GM18861 (cell line): ENCODE data around the gene CYTH4.

Experiments used
- ATAC-seq: cut with Tn5 transposase; IDR thresholded peaks from one replicate; pipeline ENCODE4 v1.9.1; 2021; ENCODE audit not compliant: unreplicated experiment

Gene CYTH4

DNA sequence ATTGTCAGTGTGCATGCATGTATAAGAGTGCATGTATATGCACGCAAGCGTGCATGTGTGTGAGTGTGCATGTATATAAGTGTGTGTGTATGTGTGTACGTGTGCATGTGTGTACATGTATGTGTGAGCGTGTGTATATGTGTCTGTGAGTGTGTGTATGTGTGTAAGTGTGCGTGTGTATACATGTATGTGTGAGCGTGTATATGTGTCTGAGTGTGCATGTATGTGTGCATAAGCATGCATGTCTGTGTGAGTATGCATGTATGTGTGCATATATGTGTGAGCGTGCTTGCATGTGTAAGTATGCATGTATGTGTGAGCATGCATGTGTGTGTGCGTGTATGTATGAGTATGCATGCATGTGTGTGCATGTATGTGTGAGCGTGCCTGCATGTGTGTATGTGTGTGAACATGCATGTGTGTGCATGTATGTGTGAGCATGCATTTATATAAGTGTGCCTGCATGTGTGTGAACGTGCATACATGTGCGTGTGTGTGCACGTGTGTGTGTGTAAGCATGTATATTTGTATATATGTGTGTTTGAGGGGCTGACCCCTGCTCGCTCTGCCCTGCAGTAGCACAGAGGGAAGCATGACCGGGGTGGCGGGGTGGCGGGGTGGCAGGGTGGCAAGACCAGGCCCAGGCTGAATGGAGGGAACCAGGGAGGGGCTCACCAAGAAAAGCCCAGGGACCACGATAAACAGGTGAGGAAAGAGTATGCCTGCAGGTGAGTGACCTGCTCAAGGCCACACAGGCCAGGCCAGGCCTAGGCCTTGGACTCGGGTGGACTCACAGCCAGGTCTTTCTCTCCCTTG is 26.3 kb downstream of the CYTH4 start:
- ATAC-seq = no peak

DNA sequence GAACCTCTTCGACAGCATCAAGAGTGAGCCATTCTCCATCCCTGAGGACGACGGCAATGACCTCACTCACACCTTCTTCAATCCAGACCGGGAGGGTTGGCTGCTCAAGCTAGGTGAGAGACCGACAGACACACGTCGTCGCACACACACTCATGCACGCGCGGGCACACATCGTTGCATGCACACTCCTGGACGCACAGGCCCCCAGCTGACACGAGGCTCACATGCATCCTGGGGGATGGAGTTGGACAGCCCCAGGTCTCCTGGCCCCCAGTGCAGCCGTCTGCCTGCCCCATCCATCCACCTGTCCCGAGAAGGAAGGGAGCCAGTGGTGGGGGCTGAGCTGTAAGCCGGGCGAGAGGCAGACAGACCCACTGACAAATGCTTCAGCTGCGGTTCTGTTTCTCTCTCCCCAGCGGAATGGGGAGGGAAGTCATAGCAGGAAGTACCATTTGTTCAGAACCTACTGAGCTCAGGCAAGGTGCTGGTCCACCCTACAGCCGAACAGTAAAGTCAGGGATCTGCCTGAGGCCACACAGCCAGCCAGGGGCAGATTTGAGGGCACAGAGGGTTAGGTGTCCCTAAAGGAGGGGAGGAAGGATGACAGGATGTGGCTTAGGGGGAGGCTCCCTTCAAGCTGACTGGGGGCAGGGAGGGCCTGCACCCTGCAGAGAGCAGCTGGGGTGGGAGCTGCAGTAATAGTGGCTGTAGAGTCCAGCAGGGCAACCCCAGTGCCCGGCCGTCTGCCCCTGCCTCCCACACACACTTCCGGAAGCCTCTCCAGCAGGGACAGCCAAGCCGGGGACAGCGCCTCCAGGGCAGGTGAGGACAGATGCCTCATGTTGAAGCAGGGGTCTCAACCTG is 27.1 kb downstream of the CYTH4 start:
- ATAC-seq = no peak

DNA sequence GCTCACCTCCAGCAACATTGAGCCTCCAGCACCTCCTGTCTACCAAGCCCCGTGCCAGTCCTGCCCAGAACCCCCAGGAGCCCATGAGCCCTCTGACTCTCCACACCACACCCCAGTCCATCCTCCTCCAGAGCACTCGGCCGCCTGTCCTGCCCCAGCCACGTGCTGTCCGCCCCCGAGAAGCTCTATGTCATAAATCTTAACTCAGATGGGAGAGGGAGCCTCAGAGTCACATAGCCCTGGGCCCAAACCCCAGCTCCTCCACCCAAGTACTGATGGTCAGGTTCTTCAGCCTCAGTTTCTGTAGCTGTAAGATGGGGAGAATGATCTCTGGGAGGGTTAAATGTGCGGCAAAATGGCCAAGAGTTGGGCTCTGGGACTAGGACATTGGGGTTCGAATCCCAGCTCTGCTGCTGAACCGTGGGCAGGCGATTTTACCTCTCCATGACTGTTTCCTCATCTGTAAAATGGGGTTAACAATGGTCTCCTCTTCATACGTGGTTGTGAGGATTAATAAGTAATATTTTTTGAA is 27.8 kb downstream of the CYTH4 start:
- ATAC-seq = no peak

DNA sequence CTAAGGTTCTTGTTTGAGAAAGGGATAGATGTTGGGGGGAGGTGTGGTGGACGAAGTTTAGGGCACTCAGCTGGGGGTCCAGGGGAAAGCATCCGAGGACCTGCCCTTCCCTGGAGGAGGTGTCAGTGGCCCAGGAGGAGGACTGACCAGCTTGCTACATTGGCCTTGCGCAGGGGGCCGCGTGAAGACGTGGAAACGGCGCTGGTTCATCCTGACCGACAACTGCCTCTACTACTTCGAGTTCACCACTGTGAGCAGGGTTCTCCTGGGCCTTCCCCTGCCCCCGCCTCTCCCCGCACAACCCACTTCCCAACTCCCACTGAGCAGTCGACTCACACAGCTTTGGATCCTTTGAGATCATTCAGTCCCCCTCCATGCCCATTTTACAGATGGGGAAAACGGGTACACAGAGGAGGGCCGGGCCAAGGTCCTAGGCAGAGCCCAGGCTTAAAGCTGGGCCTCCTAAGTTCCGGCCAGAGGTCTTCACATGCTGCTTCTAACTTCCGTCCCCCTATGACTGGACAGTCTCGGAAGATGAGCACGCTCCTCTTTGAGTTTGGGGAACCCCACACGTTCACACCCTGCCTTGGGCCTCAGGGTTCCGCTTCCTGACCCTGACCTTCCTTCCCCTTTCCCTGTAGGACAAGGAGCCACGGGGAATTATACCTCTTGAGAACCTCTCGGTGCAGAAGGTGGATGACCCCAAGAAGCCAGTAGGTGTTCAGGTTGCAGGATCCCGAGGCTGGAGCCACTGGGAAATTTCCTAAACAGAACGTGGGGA is 28.7 kb downstream of the CYTH4 start:
- no peak for ATAC-seq

DNA sequence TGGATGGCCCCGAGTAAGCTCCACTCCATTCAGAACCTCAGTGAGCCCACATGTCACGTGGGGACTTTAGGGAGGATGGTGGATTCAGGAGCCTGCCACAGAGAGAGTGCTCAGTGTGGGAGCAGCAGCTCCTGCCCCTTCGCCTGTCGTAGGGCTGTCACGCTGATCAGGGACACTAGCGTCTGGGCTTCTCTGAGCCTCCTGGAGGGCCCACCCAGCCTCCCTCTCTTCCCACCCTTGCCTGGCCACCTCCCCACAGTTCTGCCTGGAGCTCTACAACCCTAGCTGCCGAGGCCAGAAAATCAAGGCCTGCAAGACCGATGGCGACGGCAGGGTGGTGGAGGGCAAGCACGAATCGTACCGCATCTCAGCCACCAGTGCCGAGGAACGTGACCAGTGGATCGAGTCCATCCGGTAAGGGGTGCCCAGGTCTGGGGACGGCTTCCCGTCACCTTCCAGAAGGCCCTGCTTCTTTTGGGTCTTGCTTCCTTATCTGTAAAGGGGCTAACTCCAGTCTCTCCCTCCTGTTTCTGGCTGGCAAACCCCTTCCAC is 29.5 kb downstream of the CYTH4 start:
- no peak for ATAC-seq

DNA sequence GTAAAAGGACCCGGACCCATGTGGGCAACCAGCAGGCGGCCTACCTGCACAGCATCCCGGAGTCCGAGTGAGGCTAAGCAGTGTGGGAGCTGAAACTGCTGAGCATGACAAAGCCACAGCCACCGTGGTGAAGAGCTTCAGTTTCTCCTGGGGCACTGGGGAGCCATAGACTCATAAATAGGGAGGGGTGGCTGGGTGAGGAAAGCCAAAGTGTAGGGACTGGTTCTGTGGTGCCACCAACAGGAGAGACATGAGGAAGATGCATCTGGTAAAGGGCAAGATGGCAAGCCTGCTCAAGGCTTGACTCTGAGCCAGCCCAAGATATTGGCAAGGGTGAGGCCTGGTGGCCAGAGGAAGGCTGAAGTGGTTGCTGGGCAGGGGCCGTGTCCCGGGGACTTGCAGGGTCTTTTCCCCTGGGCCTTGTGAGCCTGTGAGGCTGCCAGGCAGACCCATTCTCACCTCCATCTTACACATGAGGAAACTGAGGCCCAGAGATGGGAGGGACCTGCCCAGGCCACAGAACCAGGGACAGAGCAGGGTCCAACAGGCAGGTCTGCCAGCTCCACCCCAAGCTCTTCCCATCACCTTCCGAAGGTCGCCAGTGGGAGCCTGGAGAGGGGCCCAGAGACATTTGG is 30.4 kb downstream of the CYTH4 start:
- no peak for ATAC-seq

DNA sequence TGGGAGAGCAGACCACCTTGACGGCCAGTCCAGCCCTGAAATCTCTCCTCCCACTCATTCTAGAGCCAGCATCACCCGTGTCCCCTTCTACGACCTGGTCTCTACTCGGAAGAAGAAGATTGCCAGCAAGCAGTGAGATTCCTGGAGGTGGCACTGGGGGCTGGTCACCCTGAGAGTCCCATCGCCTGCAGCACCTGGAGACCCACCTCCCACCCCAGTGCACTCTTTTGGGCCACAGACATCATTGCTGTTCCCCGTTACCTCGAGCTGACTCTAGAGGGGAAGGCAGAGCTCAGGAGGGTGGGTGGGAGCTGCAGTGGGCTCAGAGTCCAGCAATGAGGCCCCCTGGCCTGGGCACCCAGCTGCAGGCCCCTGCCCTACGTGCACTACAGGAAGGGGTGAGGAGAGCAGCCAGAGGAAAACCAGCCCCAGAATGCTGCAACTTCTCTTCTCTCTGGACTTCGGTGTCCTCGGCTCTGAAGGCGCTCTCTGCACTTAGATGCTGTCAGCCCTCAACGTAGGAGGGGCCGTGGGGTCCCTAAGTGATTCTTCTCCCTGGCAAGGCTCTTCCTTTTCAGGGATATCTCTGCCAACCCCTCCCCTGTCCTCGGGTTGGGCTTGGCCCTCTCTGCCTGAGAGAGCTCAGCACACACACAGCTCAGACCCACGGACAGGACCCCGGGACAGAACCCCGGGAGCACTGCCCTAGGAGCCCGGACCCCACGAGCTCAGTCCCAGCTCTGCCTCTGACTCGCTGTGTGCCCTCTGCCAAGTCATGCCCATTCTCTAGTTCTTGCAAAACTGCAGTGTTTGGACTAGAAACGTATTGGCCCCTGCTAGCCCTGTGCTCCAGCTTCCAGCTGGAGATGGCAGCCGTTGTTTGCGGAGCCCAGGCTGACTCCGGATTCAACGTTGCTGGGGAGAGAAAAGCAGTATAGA is 31.3 kb downstream of the CYTH4 start:
- no peak for ATAC-seq

DNA sequence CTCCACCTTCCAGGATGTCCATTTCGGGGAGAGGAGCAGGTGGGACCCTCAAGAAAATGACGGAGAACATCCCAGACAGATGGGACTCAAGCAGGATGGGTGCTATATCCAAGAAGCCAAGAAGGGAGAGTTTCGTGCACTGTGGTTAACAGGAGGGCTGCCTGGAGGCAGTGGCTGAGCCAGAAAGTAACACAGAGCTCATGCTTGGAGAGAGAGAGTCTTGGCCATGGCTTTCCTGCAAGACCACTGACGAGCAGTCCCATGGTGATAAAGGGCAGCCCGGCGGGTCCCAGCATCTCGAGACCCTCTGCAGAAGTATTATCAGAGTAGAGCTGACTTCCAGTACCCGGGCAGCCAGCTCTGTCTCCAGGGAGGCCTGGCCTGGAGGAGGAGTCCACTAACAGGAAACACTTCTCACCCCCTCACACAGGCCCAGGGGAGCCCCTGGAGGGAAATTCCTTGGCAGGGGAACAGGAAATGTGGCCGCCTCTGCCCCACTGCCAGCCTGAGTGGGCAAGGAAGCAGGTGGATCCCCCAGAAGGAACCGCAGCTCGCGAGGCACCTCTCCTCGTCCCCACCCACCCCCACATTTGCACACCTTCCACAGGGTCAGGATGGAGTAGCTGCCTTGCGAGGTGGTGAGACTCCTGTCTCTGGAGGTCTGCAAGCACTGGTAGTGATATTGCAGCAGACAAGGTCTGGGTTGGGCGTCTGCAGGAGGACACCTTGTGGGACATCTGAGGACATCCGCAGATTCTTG is 32.2 kb downstream of the CYTH4 start:
- ATAC-seq = no peak

DNA sequence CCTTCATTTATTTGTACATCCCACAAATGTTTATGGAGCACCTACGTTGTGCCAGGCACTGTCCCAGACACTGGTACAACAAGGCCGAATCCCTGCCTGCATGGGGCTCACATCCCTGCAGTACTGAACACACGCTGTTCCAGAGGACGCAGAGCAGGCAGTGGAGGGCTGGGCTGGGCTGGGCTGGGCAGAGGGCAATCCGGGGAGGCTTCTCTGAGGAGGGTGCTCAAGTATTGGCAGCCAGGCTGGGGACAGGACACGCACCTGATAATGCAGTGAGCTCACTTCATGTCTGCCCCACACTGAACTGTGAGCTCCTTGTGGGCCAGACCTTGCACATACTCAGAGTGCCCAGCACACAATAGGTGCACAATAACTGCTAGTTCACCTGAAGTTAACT is 34.1 kb downstream of the CYTH4 start:
- no peak for ATAC-seq

DNA sequence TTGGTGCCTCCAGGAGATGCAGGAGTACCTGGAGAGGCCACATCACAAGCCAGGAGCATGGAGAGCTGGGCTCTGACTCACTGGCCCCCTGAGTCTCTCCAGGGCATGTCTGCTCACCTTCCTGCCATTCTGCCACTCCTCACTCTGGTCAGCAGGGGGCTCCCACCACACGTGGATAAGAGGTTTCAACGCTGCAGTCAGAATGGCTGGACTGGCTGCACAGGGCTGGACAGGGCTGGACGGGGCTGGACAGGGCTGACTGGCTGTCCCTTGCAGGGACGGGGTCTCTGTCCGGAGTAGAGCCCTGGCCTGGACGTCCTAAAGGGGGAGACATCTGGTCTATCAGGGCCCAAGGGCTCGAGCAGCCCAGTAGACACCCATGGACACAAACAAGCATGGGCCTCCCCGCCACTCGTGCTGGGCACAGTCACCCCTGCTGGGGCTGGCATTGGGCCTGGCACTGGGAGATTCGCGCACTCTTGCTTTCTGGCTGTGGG is 34.6 kb downstream of the CYTH4 start:
- ATAC-seq = no peak

DNA sequence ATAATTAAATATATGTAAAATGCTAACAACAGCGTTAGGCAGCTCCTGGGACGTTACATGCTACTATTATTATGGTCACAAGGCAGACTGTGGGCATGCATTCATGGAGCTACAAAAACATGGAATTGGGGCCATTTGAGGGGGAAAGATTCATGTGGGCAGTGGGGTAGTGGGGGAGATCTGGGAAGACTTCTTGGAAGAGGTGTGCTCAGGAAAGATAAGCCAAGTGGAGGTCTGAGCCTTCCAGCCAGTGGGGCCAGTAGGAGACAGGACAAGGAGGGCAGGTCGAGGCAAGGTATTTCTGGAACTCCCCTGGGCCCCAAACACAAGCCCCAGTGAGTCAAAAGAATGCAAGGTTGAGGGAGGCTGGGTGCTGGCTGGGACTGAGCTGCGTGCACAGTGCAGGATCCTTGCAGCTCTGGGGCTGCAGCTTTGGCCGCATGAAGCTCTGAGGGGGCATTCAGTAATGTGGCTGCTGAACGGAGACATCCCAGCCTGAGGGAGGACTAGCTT is 35.4 kb downstream of the CYTH4 start:
- no peak for ATAC-seq

DNA sequence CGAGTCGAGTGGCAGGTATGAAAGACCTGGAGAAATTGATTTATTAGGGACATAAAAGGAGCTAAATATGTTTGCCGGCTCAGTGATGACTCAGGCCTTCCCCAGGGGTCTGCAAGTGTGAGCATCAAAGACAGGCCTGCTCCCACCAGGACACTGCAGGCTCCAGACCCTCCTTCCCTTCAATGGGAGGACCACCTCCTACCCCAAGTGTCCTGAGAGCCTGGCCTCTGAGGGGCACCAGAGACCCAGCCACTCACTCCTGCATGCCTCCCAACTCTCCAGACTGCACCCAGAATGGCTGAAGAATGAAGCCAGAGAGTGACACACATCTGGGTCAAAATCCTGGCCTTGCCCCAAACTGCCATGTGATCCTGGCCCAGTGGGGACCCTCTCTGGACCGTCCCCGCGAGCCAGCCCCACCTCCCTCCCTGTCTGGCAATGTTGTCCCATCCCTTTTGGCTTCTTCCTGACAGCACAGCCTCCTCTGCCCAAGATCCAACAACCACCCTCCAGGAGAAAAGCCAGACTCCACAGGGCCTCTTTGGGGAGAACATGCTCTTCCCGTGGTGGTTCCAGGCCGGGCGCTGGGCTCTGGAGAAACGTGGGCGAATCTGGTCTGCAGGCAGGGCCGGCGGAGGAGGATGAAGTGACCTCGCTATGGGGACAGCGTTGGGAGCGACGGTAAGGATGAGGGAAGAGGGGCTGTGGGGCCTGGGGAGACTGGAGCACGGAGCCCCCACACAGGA is 36.2 kb downstream of the CYTH4 start:
- no peak for ATAC-seq

DNA sequence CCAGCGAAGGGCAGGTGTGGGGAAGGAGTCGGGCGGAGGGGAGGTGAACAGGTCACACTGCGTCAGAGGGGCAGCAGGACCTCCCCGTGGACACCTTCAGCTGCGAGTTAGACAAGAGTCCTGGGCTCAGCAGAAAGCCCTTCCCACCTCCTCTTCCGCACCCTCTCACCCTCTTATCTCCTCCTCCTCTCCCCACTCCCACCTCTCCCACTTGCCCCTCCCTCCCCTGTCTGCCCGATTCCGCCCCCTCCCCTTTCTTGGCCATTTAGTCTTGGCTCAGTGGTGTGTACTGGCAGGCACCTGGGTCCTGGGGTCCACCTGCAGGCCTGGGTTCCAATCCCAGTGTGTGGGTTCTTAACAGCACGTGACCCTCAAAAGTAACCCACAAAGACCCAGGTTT is 37.2 kb downstream of the CYTH4 start:
- no peak for ATAC-seq

DNA sequence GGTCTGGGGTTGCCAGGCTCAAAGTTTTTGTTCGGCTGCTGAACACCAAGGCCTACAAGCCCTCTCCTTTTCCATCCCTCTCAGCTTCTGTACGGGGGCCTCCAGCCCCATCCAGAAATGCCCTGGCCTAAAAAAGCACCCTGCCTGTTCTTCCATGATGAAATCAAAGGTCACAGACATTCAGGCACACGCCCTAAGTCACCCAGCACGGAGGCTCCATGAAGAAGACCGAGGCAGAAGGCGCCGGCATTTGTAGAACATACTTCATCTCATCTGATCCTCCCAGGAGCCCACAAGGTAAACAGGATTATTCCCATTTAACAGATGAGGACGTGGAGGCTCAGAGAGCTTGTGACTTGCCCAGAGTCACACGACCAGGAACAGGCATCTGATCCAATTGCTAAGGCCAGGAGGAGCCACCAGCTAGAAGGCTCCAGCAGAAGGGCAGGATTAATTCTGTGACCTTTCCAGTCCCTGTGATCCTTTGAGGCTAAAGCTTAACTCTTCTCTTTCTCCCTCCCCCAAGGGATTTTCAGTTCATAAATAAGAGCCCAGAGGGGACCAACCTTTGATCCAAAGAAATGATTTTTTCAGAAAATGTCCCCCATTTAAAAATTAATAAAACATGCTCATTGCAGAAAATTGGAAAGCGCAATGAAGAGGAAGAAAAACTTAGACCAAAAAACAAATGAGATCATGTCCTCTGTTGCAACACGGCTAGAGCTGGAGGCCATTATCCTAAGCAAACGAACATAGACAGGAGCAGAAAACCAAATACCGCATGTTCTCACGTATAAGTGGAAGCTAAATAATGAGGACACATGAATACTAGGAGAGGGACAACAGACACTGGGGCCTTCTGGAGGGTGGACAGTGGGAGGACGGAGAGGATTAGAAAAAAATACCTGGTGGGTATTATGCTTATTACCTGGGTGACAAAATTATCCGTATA is 38.7 kb downstream of the CYTH4 start:
- no peak for ATAC-seq

DNA sequence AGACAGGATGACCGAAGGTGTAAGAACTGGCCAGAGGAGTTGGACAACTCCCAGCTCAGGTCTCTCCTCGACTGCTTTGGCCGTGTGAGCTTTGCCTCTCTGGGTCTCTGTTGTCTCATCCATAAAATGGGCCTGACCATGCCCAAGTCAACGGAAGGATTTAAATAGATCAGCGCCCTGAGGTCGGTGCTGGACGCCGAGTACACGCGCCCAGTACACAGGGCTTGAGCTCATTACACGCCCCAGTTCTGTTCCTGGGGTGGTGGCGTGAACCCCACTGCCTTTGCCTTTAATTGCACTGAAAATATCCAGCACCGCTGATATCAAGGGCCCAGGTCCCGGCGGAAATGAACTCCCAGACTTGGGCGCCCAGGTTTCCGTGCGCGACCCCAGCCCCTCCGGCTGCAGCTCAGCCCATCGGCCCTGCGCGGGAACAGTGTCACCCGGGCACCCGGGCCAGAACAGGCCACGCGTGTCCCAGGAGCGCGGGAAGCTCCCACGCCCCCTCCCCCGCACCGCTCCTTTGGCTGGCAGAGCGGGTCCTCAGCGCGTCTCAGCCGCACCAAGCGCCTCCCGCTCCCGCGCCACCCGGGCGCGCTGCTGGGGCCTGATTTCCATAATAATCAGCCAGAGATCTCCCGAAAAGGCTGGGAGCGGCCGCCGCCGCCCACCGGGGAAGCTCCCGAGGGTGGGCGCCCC is 42.2 kb downstream of the CYTH4 start:
- no peak for ATAC-seq

DNA sequence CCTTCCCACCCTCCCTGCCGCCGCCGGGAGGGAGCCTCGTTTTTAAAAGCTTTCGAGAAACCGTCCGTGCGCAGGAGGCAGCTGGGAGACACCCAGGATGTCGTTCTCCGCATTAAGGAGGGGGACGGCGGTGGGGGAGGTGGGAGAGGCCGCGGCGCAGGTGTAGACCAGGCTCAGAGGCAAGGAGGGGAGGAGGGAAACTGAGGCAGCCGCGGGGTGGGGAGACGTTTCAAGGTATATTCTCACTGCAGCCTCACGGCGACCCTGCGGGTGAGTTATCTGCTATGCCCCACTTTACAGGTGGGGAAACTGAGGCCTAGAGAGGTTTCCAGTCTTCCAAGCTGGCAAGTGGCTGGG is 42.7 kb downstream of the CYTH4 start:
- ATAC-seq = no peak
